ENCODE data around the gene COL4A1.

Gene COL4A1

DNA sequence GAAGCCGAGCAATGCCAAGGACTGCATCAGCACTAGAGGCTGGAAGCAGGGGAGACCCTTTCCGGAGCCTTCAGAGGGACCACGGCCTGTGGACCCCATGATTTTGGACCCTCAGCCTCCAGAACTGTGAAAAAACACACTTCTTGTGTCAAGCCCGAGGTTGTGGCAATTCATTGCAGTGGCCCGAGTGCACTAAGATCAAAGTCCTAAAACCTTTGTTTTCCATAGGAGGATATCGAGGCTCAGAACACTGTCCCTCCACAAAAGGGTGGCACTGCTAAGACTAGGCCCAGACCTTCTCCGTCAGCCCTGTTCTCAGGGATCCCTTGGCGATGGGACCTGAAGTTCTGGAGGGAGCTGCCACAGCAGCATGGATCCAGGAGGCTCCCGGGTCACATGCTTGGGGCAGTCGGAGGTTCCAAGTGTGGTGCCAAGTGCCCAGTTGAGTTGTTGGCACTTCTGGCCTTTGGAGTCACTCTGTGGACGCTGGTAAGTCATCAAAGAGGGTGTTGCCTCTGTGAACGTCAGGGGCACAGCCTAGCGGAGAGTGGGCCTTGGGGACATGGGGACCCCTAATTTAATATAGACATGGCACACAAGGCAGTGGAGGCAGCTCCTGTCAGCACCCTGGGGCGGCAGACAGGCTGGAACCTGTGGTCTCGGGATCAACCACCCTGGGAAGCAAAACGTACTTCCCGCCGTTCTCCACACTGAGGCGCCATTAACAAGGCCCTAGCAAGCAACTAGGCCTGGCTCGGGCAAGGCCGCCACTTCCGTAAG is 199.2 kb downstream of the COL4A1 start:
- ATAC-seq, result no peak

DNA sequence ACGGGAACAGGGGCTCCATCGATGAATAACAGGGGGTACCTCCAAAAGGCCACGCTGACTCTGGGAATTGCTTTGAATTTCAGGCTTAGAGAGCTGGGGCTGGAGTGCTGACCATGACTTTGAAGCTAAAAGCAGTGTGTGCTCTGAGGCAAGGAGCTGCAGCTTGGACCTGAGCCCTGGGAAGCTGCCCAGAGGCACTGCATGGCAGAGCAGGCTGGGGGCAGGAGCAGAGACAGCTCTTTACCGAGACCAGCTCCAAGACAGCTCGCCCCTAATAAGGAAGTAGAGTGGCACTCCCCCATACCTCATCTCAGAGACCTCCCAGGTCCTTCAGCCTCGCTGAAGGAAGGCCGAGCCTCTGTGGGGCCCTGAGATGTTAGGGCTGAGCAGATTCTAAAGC is 200.2 kb downstream of the COL4A1 start:
- ATAC-seq, result no peak

DNA sequence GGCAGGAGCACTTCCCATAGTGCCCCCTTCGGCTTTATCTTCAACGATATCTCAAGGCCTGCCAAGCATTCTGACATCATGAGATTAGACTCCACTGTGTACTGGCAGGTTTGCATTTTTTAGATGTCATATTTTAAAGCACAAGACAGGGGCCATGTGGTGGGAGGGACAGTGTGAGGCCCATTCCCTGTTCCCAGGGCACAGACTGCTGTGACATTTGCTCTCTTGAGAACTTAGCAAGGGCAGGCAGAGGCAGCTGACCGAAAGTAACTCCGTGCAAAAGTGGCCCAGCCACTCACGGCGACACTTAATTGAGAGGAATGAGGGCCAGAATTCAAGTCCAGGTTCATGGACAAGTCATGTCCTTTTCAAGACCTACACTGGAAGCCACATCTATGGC is 201.8 kb downstream of the COL4A1 start:
- no peak for ATAC-seq

DNA sequence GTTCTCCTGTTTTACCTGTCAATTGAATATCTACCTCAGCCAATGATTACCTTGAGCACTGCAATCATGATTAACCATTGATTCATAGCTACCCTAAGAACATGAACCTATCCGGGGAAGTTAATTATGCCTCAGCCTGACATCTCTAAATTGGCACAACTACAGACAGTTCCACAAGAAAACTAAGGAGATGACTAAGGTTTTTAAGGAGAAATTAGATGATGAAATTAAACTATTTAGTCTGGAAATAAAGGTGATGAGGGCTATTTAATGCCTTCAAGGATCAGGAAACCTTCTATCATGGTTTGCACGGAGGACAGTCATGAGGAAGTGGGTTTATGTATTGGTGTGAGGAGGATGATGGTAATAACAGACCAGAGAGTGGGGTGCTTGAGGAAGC is 203.4 kb downstream of the COL4A1 start:
- no peak for ATAC-seq

DNA sequence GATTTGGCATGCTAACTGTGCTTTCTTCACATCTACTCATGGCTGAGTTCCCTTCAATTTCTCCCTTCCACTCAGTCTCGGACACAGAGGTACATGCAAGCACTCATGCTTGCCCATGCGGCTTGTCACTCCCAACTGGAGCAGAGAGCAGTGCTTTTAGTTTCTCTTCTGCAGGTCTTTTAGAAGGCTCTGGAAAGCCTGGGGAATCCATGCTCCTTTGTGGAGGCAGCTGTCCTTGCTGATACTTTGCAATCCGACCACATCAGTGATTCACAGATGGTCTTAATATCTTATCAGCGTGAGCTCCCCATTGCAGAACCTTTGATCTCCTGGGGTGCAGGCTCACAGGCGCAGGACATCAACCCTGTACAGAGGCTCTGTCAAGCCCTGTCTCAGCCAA is 203.9 kb downstream of the COL4A1 start:
- no peak for ATAC-seq

DNA sequence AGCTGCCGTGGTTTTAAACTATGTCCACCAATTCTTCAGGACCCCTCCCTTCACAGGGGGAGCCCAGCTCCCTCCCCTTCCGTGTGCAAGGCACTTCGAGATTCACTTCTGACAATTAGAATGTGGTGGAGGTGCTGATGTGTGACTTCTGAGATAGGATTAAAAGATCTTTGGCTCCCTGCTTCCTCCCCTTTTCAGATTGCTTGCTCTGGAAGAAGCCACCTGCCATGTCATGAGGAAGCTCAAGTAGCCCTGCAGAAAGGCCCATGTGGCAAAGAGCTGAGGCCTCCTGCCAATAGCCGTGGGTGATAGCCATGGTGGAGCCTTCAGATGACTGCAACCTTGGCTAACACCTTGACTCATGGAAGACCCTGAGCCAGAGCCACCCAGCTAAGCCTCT is 204.9 kb downstream of the COL4A1 start:
- no peak for ATAC-seq

DNA sequence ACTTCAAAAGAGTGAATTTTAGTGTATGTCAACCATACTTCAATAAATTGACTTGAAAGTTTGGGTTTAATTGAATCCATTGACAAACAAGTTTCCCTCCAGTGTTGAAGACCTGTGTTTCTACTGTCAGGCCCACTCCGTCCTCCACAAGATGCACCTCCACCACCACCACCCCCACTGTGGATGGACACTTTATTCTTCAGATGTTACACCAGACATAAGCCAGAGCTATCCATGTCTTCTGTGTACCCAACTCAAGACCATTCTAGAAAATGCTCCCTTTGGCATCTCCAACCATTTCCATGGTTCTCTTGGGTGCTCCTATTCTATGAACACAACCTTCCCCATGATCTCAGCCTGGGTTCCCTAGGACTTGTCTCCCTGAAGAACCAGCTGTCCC is 207.0 kb downstream of the COL4A1 start:
- ATAC-seq, result no peak
